HCT116 (cell line): ENCODE results near the gene ZSCAN30. TPM values are rescaled to one million over a fixed set of nuclear protein-coding genes. Genes with fewer than 3 reads are reported as not detected.

ENCODE experiments used
- ATAC-seq: fragments of 200-7000 bp; cut with Tn5 transposase; 2 replicates; pipeline ENCODE4 v1.9.1; 2020; ENCODE audit warnings: mild to moderate bottlenecking, moderate library complexity
- BruUV-seq: library from RNA; stranded (reverse); fragments of 400-500 nt; replicated peaks from 2 replicates; lab custom pipeline; 2021; lab: Mats Ljungman, UMichigan
- CTCF ChIA-PET: fragments of 300-600 bp; sonication (Branson Sonifier 250); formaldehyde crosslinking; loops from one replicate; lab custom pipeline; 2021; ENCODE audit warnings: antibody characterized with exemption; lab: Charles Lee
- POLR2A ChIA-PET: fragments of 300-600, 350-600 bp; sonication (Branson Sonifier 250); formaldehyde crosslinking; loops from one replicate; lab custom pipeline; 2021; ENCODE audit warnings: antibody characterized with exemption; lab: Charles Lee
- RAD21 ChIA-PET, 2 experiments: fragments of 300-600 bp; sonication (Branson Sonifier 250); formaldehyde crosslinking; loops; one replicate each; lab custom pipeline; 2023; ENCODE audit warnings: low total read pairs in 2 of 2; ENCODE audit not compliant: uncharacterized antibody in 2 of 2, unreplicated experiment in 2 of 2, low non-redundant PET in 1 of 2; lab: Charles Lee
- DNase-seq: peaks from one replicate; pipeline ENCODE4 v3.0.0-alpha.2; 2010; ENCODE audit warnings: low read depth, low spot score
- H2AFZ ChIP-seq: fragments of 200-600 bp; shearing (Covaris generic), sonication (generic); 2 replicates; pipeline ENCODE4 v1.6.1; 2017; ENCODE audit warnings: low read depth, mixed run types, mixed read lengths, antibody characterized with exemption, low read length; ENCODE audit not compliant: poor library complexity, severe bottlenecking
- H3K27ac ChIP-seq: 2 replicates; pipeline ENCODE4 v1.5.1; 2012; ENCODE audit warnings: low read depth, low read length
- H3K27me3 ChIP-seq: fragments of 200-600 bp; sonication (generic); 2 replicates; pipeline ENCODE4 v1.6.1; 2016; ENCODE audit warnings: mixed run types, low read length, mixed read lengths; ENCODE audit not compliant: insufficient read depth
- H3K36me3 ChIP-seq, 2 experiments: fragments of 200-500 bp in 1 of 2; fragments of 200-600 bp in 1 of 2; sonication (Bioruptor generic) in 1 of 2; sonication (generic) in 1 of 2; 2 replicates each; pipeline versions ENCODE4 v1.5.1 to v1.6.1; 2014 to 2016; ENCODE audit warnings: low read length in 2 of 2, inconsistent platforms in 1 of 2, mixed read lengths in 1 of 2, mixed run types in 1 of 2; ENCODE audit not compliant: insufficient read depth in 2 of 2, control insufficient read depth in 1 of 2
- H3K4me1 ChIP-seq, 2 experiments: fragments of 200-600 bp in 1 of 2; sonication (generic) in 1 of 2; 2 replicates each; pipeline versions ENCODE4 v1.5.1 to v1.6.1; 2012 to 2017; ENCODE audit warnings: low read length in 2 of 2, inconsistent platforms in 1 of 2, mild to moderate bottlenecking in 1 of 2, mixed read lengths in 1 of 2, mixed run types in 1 of 2, moderate library complexity in 1 of 2; ENCODE audit not compliant: insufficient read depth in 2 of 2, control insufficient read depth in 1 of 2
- H3K4me2 ChIP-seq: fragments of 200-600 bp; sonication (generic); 2 replicates; pipeline ENCODE4 v1.6.1; 2017; ENCODE audit warnings: mixed run types, low read length, mixed read lengths
- H3K4me3 ChIP-seq, 2 experiments: fragments of 200-600 bp in 1 of 2; sonication (generic) in 1 of 2; replicated peaks in 1 of 2; 2 replicates each; pipeline ENCODE4 v1.5.1; 2011 to 2016; ENCODE audit warnings: low read length in 2 of 2, control low read depth in 1 of 2, low read depth in 1 of 2, mild to moderate bottlenecking in 1 of 2, mixed read lengths in 1 of 2, mixed run types in 1 of 2
- H3K79me2 ChIP-seq: fragments of 200-600 bp; sonication (generic); 2 replicates; pipeline ENCODE4 v1.6.1; 2017; ENCODE audit warnings: mild to moderate bottlenecking, mixed run types, low read length, moderate library complexity, mixed read lengths; ENCODE audit not compliant: insufficient read depth
- H3K9ac ChIP-seq: fragments of 200-600 bp; sonication (generic); 2 replicates; pipeline ENCODE4 v1.6.1; 2016; ENCODE audit warnings: low read length, mixed read lengths
- H3K9me2 ChIP-seq: fragments of 200-600 bp; sonication (generic), shearing (Covaris generic); 2 replicates; pipeline ENCODE4 v1.6.1; 2017; ENCODE audit warnings: mixed run types, mild to moderate bottlenecking, moderate library complexity; ENCODE audit not compliant: insufficient read depth
- H3K9me3 ChIP-seq, 2 experiments: fragments of 200-500 bp in 1 of 2; fragments of 200-600 bp in 1 of 2; sonication (Bioruptor generic) in 1 of 2; sonication (generic) in 1 of 2; 2 replicates each; pipeline ENCODE4 v1.6.1; 2014 to 2017; ENCODE audit warnings: low read length in 2 of 2, mixed read lengths in 2 of 2, inconsistent platforms in 1 of 2, low read depth in 1 of 2, mild to moderate bottlenecking in 1 of 2, mixed run types in 1 of 2, moderate library complexity in 1 of 2; ENCODE audit not compliant: control insufficient read depth in 1 of 2, insufficient read depth in 1 of 2
- H4K20me1 ChIP-seq: fragments of 200-600 bp; sonication (generic), shearing (Covaris generic); 2 replicates; pipeline ENCODE4 v1.6.1; 2017; ENCODE audit warnings: mixed run types, mild to moderate bottlenecking, moderate library complexity; ENCODE audit not compliant: insufficient read depth
- CBX3 ChIP-seq: IDR thresholded peaks from 2 replicates; pipeline ENCODE4 v1.6.1; 2012; ENCODE audit warnings: low read depth
- CEBPB ChIP-seq: IDR thresholded peaks from 2 replicates; pipeline ENCODE4 v1.6.1; 2012; ENCODE audit warnings: low read depth
- CTCF ChIP-seq, 3 experiments: fragments of 200-600 bp in 1 of 3; sonication (generic) in 1 of 3; IDR thresholded peaks in 2 of 3; conservative IDR thresholded peaks in 1 of 3; 2 replicates each; pipeline ENCODE4 v1.5.1; 2012 to 2017; ENCODE audit warnings: low read depth in 2 of 3, low read length in 2 of 3, antibody characterized with exemption in 1 of 3, borderline replicate concordance in 1 of 3, control low read depth in 1 of 3, mild to moderate bottlenecking in 1 of 3, mixed read lengths in 1 of 3, mixed run types in 1 of 3, moderate library complexity in 1 of 3; ENCODE audit not compliant: insufficient read depth in 1 of 3
- EGR1 ChIP-seq: IDR thresholded peaks from 2 replicates; pipeline ENCODE4 v1.6.1; 2012; ENCODE audit warnings: low read depth
- ELF1 ChIP-seq: IDR thresholded peaks from 2 replicates; pipeline ENCODE4 v1.6.1; 2012; ENCODE audit warnings: low read depth, borderline replicate concordance
- FOSL1 ChIP-seq: IDR thresholded peaks from 2 replicates; pipeline ENCODE4 v1.6.1; 2012; ENCODE audit warnings: low read depth
- JUND ChIP-seq: IDR thresholded peaks from 2 replicates; pipeline ENCODE4 v1.6.1; 2012
- POLR2AphosphoS5 ChIP-seq: IDR thresholded peaks from 2 replicates; pipeline ENCODE4 v1.6.1; 2011; ENCODE audit warnings: mild to moderate bottlenecking, low read depth, low read length, moderate library complexity
- RAD21 ChIP-seq: IDR thresholded peaks from 2 replicates; pipeline ENCODE4 v1.6.1; 2012; ENCODE audit warnings: low read depth, mild to moderate bottlenecking
- REST ChIP-seq: IDR thresholded peaks from 2 replicates; pipeline ENCODE4 v1.6.1; 2012; ENCODE audit warnings: low read depth
- SRF ChIP-seq: IDR thresholded peaks from 2 replicates; pipeline ENCODE4 v1.6.1; 2012; ENCODE audit warnings: low read depth
- YY1 ChIP-seq: IDR thresholded peaks from 2 replicates; pipeline ENCODE4 v1.6.1; 2011; ENCODE audit warnings: low read length, low read depth, moderate library complexity, mild to moderate bottlenecking; ENCODE audit not compliant: insufficient replicate concordance; ENCODE audit errors: extremely low read depth
- ZFX ChIP-seq: fragments of 450-650 bp; IDR thresholded peaks from 2 replicates; pipeline ENCODE4 v1.6.1; 2017
- intact Hi-C: fragments of 100-400 bp; cut with micrococcal nuclease; formaldehyde crosslinking; loops from 2 replicates; pipeline ENCODE4 v1.10.0; 2022
- total RNA-seq: library from RNA; stranded (reverse); gene quantifications from one replicate; pipeline ENCODE4 v1.2.1, GENCODE V29; 2021; ENCODE audit not compliant: unreplicated experiment
- TF ChIP-seq, protein P1 (sequence below): IDR thresholded peaks from 2 replicates; pipeline ENCODE4 v1.6.1; 2011; ENCODE audit warnings: mild to moderate bottlenecking, low read length, moderate library complexity; ENCODE audit not compliant: insufficient replicate concordance; ENCODE audit errors: extremely low read depth

The ZSCAN30 gene
- total RNA-seq, 1 experiment from 2014 or later, result 11.5 TPM

- Histone ChIP-seq H3K27me3 (no peaks in the 10 kb centered on the region), H3K79me2 (peaks cover 71% of the 10 kb centered on the region), H3K9ac (no peak overlapping the region), H3K9me2 (no peaks in the 10 kb centered on the region), H3K36me3 (peaks cover 58 to 73% of the 10 kb centered on the region in 2 experiments), H3K4me3 (no peak overlapping the region), H3K27ac (no peak overlapping the region), H3K9me3 (no peaks in the 10 kb centered on the region), H4K20me1 (no peaks in the 10 kb centered on the region), H3K4me2 (no peak overlapping the region), H2AFZ (no peak overlapping the region), H3K4me1 (no peaks in the 10 kb centered on the region)
- POLR2A ChIA-PET, result no interaction called here
- ATAC-seq (no peak), DNase-seq (no peak)
- RAD21 ChIA-PET, result no interaction called here
- no peak for TF ChIP-seq SRF
- no TSS peak for BruUV-seq
- intact Hi-C loops, result no loop called here
- CTCF ChIA-PET, result no interaction called here
Observed at GRCh38 chr18:35337286-35337685, 47.3 kb upstream of the ZSCAN30 start.

GRCh38 chr18:35335866-35336265, 45.8 kb upstream of the ZSCAN30 start:
- H3K9me2 ChIP-seq, result no peaks in the 10 kb centered on the region
- H3K4me3 ChIP-seq, result no peak overlapping the region
- H3K9me3 ChIP-seq, result no peaks in the 10 kb centered on the region
- H3K9ac ChIP-seq, result no peak overlapping the region
- RAD21 ChIA-PET, result no interaction called here
- ATAC-seq (no peak), DNase-seq (no peak)
- H3K79me2 ChIP-seq, result peaks cover 57% of the 10 kb centered on the region
- POLR2A ChIA-PET, result no interaction called here
- no peaks in the 10 kb centered on the region for H3K27me3 ChIP-seq
- H3K4me1 ChIP-seq, result no peaks in the 10 kb centered on the region
- peaks cover 58 to 78% of the 10 kb centered on the region in 2 experiments for H3K36me3 ChIP-seq
- no peak overlapping the region for H3K4me2 ChIP-seq
- no peak overlapping the region for H2AFZ ChIP-seq
- no TSS peak for BruUV-seq
- CTCF ChIA-PET, result no interaction called here
- H3K27ac ChIP-seq, result no peak overlapping the region
- intact Hi-C loops, result no loop called here
- no peaks in the 10 kb centered on the region for H4K20me1 ChIP-seq
- no peak for TF ChIP-seq JUND
- TF ChIP-seq POLR2AphosphoS5, result no peak
- TF ChIP-seq ELF1, result no peak
- TF ChIP-seq, protein P1, sequence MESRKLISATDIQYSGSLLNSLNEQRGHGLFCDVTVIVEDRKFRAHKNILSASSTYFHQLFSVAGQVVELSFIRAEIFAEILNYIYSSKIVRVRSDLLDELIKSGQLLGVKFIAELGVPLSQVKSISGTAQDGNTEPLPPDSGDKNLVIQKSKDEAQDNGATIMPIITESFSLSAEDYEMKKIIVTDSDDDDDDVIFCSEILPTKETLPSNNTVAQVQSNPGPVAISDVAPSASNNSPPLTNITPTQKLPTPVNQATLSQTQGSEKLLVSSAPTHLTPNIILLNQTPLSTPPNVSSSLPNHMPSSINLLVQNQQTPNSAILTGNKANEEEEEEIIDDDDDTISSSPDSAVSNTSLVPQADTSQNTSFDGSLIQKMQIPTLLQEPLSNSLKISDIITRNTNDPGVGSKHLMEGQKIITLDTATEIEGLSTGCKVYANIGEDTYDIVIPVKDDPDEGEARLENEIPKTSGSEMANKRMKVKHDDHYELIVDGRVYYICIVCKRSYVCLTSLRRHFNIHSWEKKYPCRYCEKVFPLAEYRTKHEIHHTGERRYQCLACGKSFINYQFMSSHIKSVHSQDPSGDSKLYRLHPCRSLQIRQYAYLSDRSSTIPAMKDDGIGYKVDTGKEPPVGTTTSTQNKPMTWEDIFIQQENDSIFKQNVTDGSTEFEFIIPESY, result no peak
- TF ChIP-seq RAD21, result no peak
- no peak for TF ChIP-seq EGR1
- no peak for TF ChIP-seq CEBPB
- TF ChIP-seq CTCF (IDR thresholded peaks at IDR 0.05 in 2 of 3, conservative IDR thresholded peaks at IDR 0.05 in 1 of 3; ENCODE audit: borderline replicate concordance in 1 of 3, insufficient read depth in 1 of 3, low read depth in 2 of 3, low read length in 2 of 3), result no peak
- TF ChIP-seq ZFX, result no peak
- no peak for TF ChIP-seq FOSL1
- no peak for TF ChIP-seq YY1
- no peak for TF ChIP-seq CBX3
- TF ChIP-seq REST, result no peak
